ACC112 (cell line): ENCODE measurements around the gene PRODH2.
"Not testable (repeated sequence)": the region's sequence is repeated elsewhere in the genome, so short reads cannot be mapped to it uniquely, and the experiment has no call there.

ENCODE experiments used
- H2AFZ ChIP-seq: fragments of 200-600 bp; sonication (generic); one replicate; pipeline ENCODE4 v1.6.0; 2017; ENCODE audit warnings: antibody characterized with exemption, low read length; ENCODE audit not compliant: unreplicated experiment
- H3K27ac ChIP-seq: fragments of 200-600 bp; sonication (generic); 2 replicates; pipeline ENCODE4 v1.5.1; 2014; ENCODE audit warnings: low read depth, mild to moderate bottlenecking, antibody characterized with exemption, low read length, moderate library complexity
- H3K27me3 ChIP-seq: fragments of 200-600 bp; sonication (generic); 2 replicates; pipeline ENCODE4 v1.6.1; 2014; ENCODE audit warnings: mild to moderate bottlenecking, antibody characterized with exemption, low read length, moderate library complexity, mixed read lengths; ENCODE audit not compliant: insufficient read depth
- H3K36me3 ChIP-seq: fragments of 200-600 bp; sonication (generic); 2 replicates; pipeline ENCODE4 v1.6.1; 2016; ENCODE audit warnings: mild to moderate bottlenecking, antibody characterized with exemption, low read length, moderate library complexity, mixed read lengths; ENCODE audit not compliant: insufficient read depth
- H3K4me1 ChIP-seq: fragments of 200-600 bp; sonication (generic); one replicate; pipeline ENCODE4 v1.6.1; 2016; ENCODE audit warnings: low read length, mixed read lengths; ENCODE audit not compliant: insufficient read depth, unreplicated experiment, control insufficient read depth
- H3K4me3 ChIP-seq: fragments of 200-600 bp; sonication (generic); 2 replicates; pipeline ENCODE4 v1.5.1; 2014; ENCODE audit warnings: mild to moderate bottlenecking, low read depth, low read length
- H3K79me2 ChIP-seq: fragments of 200-600 bp; sonication (generic); one replicate; pipeline ENCODE4 v1.6.0; 2016; ENCODE audit warnings: low read length; ENCODE audit not compliant: control insufficient read depth, unreplicated experiment, insufficient read depth

PRODH2 gene

GRCh38 chr19:35813043-35813890 lies 622 bp upstream of the PRODH2 start:
- H3K79me2 ChIP-seq, result no peaks in the 10 kb centered on the region
- H3K27me3 ChIP-seq, result peaks cover 9% of the 10 kb centered on the region
- no peak overlapping the region for H3K27ac ChIP-seq
- H3K36me3 ChIP-seq, result no peaks in the 10 kb centered on the region
- H3K4me1 ChIP-seq, result no peaks in the 10 kb centered on the region
- H3K4me3 ChIP-seq, result no peak overlapping the region
- no peak overlapping the region for H2AFZ ChIP-seq

GRCh38 chr19:35811317-35812219 lies 1.1 kb downstream of the PRODH2 start:
- no peak overlapping the region for H2AFZ ChIP-seq

GRCh38 chr19:35807633-35808032 lies 5.0 kb downstream of the PRODH2 start:
- Histone ChIP-seq H3K27me3 (peaks cover 13% of the 10 kb centered on the region), H3K79me2 (no peaks in the 10 kb centered on the region), H3K4me3 (no peak overlapping the region), H3K4me1 (no peaks in the 10 kb centered on the region), H3K36me3 (no peaks in the 10 kb centered on the region), H3K27ac (no peak overlapping the region), H2AFZ (no peak overlapping the region)

More at GRCh38 chr19:35811317-35812219, 1.1 kb downstream of the PRODH2 start:
- peaks cover 9% of the 10 kb centered on the region for H3K27me3 ChIP-seq
- H3K4me1 ChIP-seq, result no peaks in the 10 kb centered on the region
- H3K36me3 ChIP-seq, result no peaks in the 10 kb centered on the region
- H3K79me2 ChIP-seq, result no peaks in the 10 kb centered on the region
- no peak overlapping the region for H3K27ac ChIP-seq
- no peak overlapping the region for H3K4me3 ChIP-seq

GRCh38 chr19:35806597-35806996 lies 6.0 kb downstream of the PRODH2 start:
- Histone ChIP-seq H3K27me3 (peaks cover 9% of the 10 kb centered on the region), H3K27ac (no peak overlapping the region), H2AFZ (no peak overlapping the region), H3K4me1 (no peaks in the 10 kb centered on the region), H3K36me3 (no peaks in the 10 kb centered on the region), H3K79me2 (no peaks in the 10 kb centered on the region), H3K4me3 (no peak overlapping the region)

GRCh38 chr19:35805526-35806102 lies 7.0 kb downstream of the PRODH2 start:
- no peak overlapping the region for H2AFZ ChIP-seq
- no peaks in the 10 kb centered on the region for H3K4me1 ChIP-seq
- H3K27ac ChIP-seq, result no peak overlapping the region
- no peaks in the 10 kb centered on the region for H3K79me2 ChIP-seq
- H3K36me3 ChIP-seq, result no peaks in the 10 kb centered on the region
- no peak overlapping the region for H3K4me3 ChIP-seq
- peaks cover 5% of the 10 kb centered on the region for H3K27me3 ChIP-seq

- Histone ChIP-seq H2AFZ (no peak overlapping the region), H3K4me3 (no peak overlapping the region), H3K79me2 (no peaks in the 10 kb centered on the region), H3K27ac (no peak overlapping the region), H3K4me1 (no peaks in the 10 kb centered on the region), H3K36me3 (no peaks in the 10 kb centered on the region), H3K27me3 (peaks cover 4% of the 10 kb centered on the region; the same call in 1 of the 2 replicates)
Measured at GRCh38 chr19:35801828-35802227, 10.8 kb downstream of the PRODH2 start.

GRCh38 chr19:35797663-35798062 lies 15.0 kb downstream of the PRODH2 start:
- H3K4me3 ChIP-seq, result peak overlapping the region; percentile 47
- peaks cover 11% of the 10 kb centered on the region for H3K4me1 ChIP-seq
- H3K27ac ChIP-seq, result no peak overlapping the region
- H3K36me3 ChIP-seq, result no peaks in the 10 kb centered on the region
- no peak overlapping the region for H2AFZ ChIP-seq
- H3K79me2 ChIP-seq, result no peaks in the 10 kb centered on the region
- H3K27me3 ChIP-seq, result peaks cover 4% of the 10 kb centered on the region; the same call in 1 of the 2 replicates

- H3K27me3 ChIP-seq, result peaks cover 4% of the 10 kb centered on the region; the same call in 1 of the 2 replicates
- H3K79me2 ChIP-seq, result no peaks in the 10 kb centered on the region
- no peak overlapping the region for H3K27ac ChIP-seq
- H2AFZ ChIP-seq, result no peak overlapping the region
- no peaks in the 10 kb centered on the region for H3K36me3 ChIP-seq
- peaks cover 11% of the 10 kb centered on the region for H3K4me1 ChIP-seq
- peak overlapping the region; percentile 47 for H3K4me3 ChIP-seq
Measured at GRCh38 chr19:35796645-35797542, 15.8 kb downstream of the PRODH2 start.

- peaks cover 11% of the 10 kb centered on the region for H3K4me1 ChIP-seq
- H2AFZ ChIP-seq, H3K27me3 ChIP-seq, H3K36me3 ChIP-seq, H3K4me3 ChIP-seq, H3K79me2 ChIP-seq, H3K27ac ChIP-seq: not testable (repeated sequence)
Measured at GRCh38 chr19:35795564-35795963, 17.1 kb downstream of the PRODH2 start.
